SK-N-MC (cell line): ENCODE results near the gene ZNF81.
"Not testable (repeated sequence)": the region's sequence is repeated elsewhere in the genome, so short reads cannot be mapped to it uniquely, and the experiment has no call there.

Experiments
- DNase-seq: peaks from one replicate; pipeline ENCODE4 v3.0.0-alpha.2; 2011; ENCODE audit warnings: low read depth, low spot score
- H3K27ac ChIP-seq: fragments of 200-600 bp; sonication (generic); 2 replicates; pipeline ENCODE4 v1.5.1; 2016; ENCODE audit warnings: mixed run types
- H3K36me3 ChIP-seq: fragments of 200-600 bp; sonication (generic); 2 replicates; pipeline ENCODE4 v1.6.1; 2017; ENCODE audit warnings: antibody characterized with exemption, low read length, mixed read lengths; ENCODE audit not compliant: insufficient read depth
- H3K4me3 ChIP-seq: fragments of 200-600 bp; sonication (generic); 2 replicates; pipeline ENCODE4 v1.5.1; 2016
- H3K9ac ChIP-seq: fragments of 200-600 bp; sonication (generic); 2 replicates; pipeline ENCODE4 v1.8.0; 2017; ENCODE audit warnings: mixed run types, mixed read lengths; ENCODE audit not compliant: insufficient read length
- H3K9me3 ChIP-seq: fragments of 200-600 bp; sonication (generic); 2 replicates; pipeline ENCODE4 v1.6.1; 2017; ENCODE audit warnings: low read depth, mild to moderate bottlenecking, antibody characterized with exemption, low read length, moderate library complexity, mixed read lengths
- EZH2 ChIP-seq: fragments of 200-600 bp; sonication (generic); IDR thresholded peaks from one replicate; pipeline ENCODE4 v1.6.1; 2017; ENCODE audit warnings: antibody characterized with exemption
- FOXP2 ChIP-seq: optimal IDR thresholded peaks from 2 replicates; pipeline ENCODE3; 2011; ENCODE audit warnings: mild to moderate bottlenecking, moderate library complexity; ENCODE audit not compliant: insufficient read depth; ENCODE audit errors: extremely low read length, control extremely low read depth
- POLR2AphosphoS5 ChIP-seq: IDR thresholded peaks from 2 replicates; pipeline ENCODE4 v1.6.1; 2012; ENCODE audit warnings: mild to moderate bottlenecking, low read depth, low read length, borderline replicate concordance

The ZNF81 gene

GRCh38 chrX:47933946-47934345 is 97.2 kb downstream of the ZNF81 start:
- H3K4me3 ChIP-seq = no peak overlapping the region
- H3K27ac ChIP-seq = no peak overlapping the region
- DNase-seq = no peak
- H3K9me3 ChIP-seq = no peaks in the 10 kb centered on the region
- TF ChIP-seq EZH2 (no peak), FOXP2 (no peak), POLR2AphosphoS5 (no peak)
- H3K9ac ChIP-seq = no peak overlapping the region
- H3K36me3 ChIP-seq = no peaks in the 10 kb centered on the region

GRCh38 chrX:47936224-47936939 is 99.7 kb downstream of the ZNF81 start:
- Histone ChIP-seq H3K4me3 (no peak overlapping the region), H3K36me3 (no peaks in the 10 kb centered on the region), H3K9me3 (no peaks in the 10 kb centered on the region), H3K27ac (no peak overlapping the region), H3K9ac (no peak overlapping the region)
- DNase-seq = no peak
- no peak for TF ChIP-seq POLR2AphosphoS5
- no peak for TF ChIP-seq EZH2
- no peak for TF ChIP-seq FOXP2

GRCh38 chrX:47936940-47937317 is 100.2 kb downstream of the ZNF81 start:
- DNase-seq = no peak
- Histone ChIP-seq H3K9me3 (no peaks in the 10 kb centered on the region), H3K27ac (no peak overlapping the region), H3K9ac (no peak overlapping the region), H3K4me3 (no peak overlapping the region), H3K36me3 (no peaks in the 10 kb centered on the region)
- TF ChIP-seq POLR2AphosphoS5 = no peak
- no peak for TF ChIP-seq FOXP2
- TF ChIP-seq EZH2 = no peak

- H3K9me3 ChIP-seq = no peaks in the 10 kb centered on the region
- H3K9ac ChIP-seq = no peak overlapping the region
- H3K36me3 ChIP-seq = no peaks in the 10 kb centered on the region
- H3K27ac ChIP-seq = no peak overlapping the region
- TF ChIP-seq FOXP2 = no peak
- TF ChIP-seq EZH2 = no peak
- no peak for TF ChIP-seq POLR2AphosphoS5
- no peak for DNase-seq
- no peak overlapping the region for H3K4me3 ChIP-seq
Measured at GRCh38 chrX:47940448-47940847, 103.7 kb downstream of the ZNF81 start.

- Histone ChIP-seq H3K4me3 (no peak overlapping the region), H3K9me3 (no peaks in the 10 kb centered on the region), H3K36me3 (no peaks in the 10 kb centered on the region), H3K9ac (no peak overlapping the region), H3K27ac (no peak overlapping the region)
- no peak for DNase-seq
- no peak for TF ChIP-seq EZH2
Measured at GRCh38 chrX:47941423-47941822, 104.7 kb downstream of the ZNF81 start.

- H3K9ac ChIP-seq, H3K4me3 ChIP-seq, H3K9me3 ChIP-seq, DNase-seq, H3K36me3 ChIP-seq, H3K27ac ChIP-seq: not testable (repeated sequence)
Measured at GRCh38 chrX:47955295-47955694, 118.6 kb downstream of the ZNF81 start.

GRCh38 chrX:47956016-47956415 is 119.3 kb downstream of the ZNF81 start:
- H3K4me3 ChIP-seq = no peak overlapping the region
- TF ChIP-seq EZH2 (no peak), FOXP2 (no peak), POLR2AphosphoS5 (no peak)
- no peak overlapping the region for H3K9ac ChIP-seq
- H3K36me3 ChIP-seq = no peaks in the 10 kb centered on the region
- H3K9me3 ChIP-seq = no peaks in the 10 kb centered on the region
- no peak overlapping the region for H3K27ac ChIP-seq
- DNase-seq = no peak

- not testable (repeated sequence) for H3K36me3 ChIP-seq
Measured at GRCh38 chrX:47958206-47958605, 121.5 kb downstream of the ZNF81 start.

GRCh38 chrX:47958761-47959342 is 122.2 kb downstream of the ZNF81 start:
- TF ChIP-seq EZH2 (no peak), FOXP2 (no peak), POLR2AphosphoS5 (no peak)
- H3K4me3 ChIP-seq = no peak overlapping the region
- H3K27ac ChIP-seq = no peak overlapping the region
- H3K9ac ChIP-seq = no peak overlapping the region
- H3K36me3 ChIP-seq = no peaks in the 10 kb centered on the region
- H3K9me3 ChIP-seq = 0 out of 2 replicates have a peak, but pooled peaks cover 3% of the 10 kb centered on the region
- no peak for DNase-seq

More at GRCh38 chrX:47958206-47958605, 121.5 kb downstream of the ZNF81 start:
- not testable (repeated sequence) for DNase-seq, H3K4me3 ChIP-seq, H3K9me3 ChIP-seq, H3K27ac ChIP-seq, H3K9ac ChIP-seq
